WTC11 (cell line): ENCODE measurements around the gene GUF1.

Source experiments
- CTCF ChIP-seq: fragments of 200-600 bp; IDR thresholded peaks from 2 replicates; pipeline ENCODE4 v1.8.0; 2022; ENCODE audit warnings: antibody characterized with exemption
- NR2C2 ChIP-seq: sonication (generic); formaldehyde crosslinking; IDR thresholded peaks from 2 replicates; pipeline ENCODE4 v1.8.0; 2022; ENCODE audit warnings: mild to moderate bottlenecking, missing genetic modification reagents
- SP1 ChIP-seq: sonication (generic); formaldehyde crosslinking; conservative IDR thresholded peaks from 2 replicates; pipeline ENCODE4 v1.8.1; 2022; ENCODE audit warnings: missing genetic modification reagents
- ZNF121 ChIP-seq: sonication (generic); formaldehyde crosslinking; IDR thresholded peaks from 2 replicates; pipeline ENCODE4 v1.8.0; 2023; ENCODE audit warnings: missing genetic modification reagents
- ZNF423 ChIP-seq: fragments of 250-450 bp; sonication (Bioruptor Pico); IDR thresholded peaks from 2 replicates; pipeline ENCODE4 v2.1.2; 2022; ENCODE audit warnings: mild to moderate bottlenecking, moderate library complexity
- ZNF512 ChIP-seq: sonication (generic); formaldehyde crosslinking; IDR thresholded peaks from 2 replicates; pipeline ENCODE4 v1.8.1; 2022; ENCODE audit warnings: missing genetic modification reagents, borderline replicate concordance
- TF ChIP-seq, protein P1 (sequence below): sonication (generic); formaldehyde crosslinking; IDR thresholded peaks from 2 replicates; pipeline ENCODE4 v1.8.1; 2022; ENCODE audit warnings: low read depth, mild to moderate bottlenecking, moderate library complexity, missing genetic modification reagents, borderline replicate concordance
- TF ChIP-seq, protein P2 (sequence below): sonication (generic); formaldehyde crosslinking; IDR thresholded peaks from 2 replicates; pipeline ENCODE4 v1.8.0; 2022; ENCODE audit warnings: mild to moderate bottlenecking, missing genetic modification reagents

GRCh38 chr4:44632733-44633132 lies 45.5 kb upstream of the GUF1 start:
- TF ChIP-seq SP1 (CRISPR knock-in tag): no peak
- TF ChIP-seq, protein P1, sequence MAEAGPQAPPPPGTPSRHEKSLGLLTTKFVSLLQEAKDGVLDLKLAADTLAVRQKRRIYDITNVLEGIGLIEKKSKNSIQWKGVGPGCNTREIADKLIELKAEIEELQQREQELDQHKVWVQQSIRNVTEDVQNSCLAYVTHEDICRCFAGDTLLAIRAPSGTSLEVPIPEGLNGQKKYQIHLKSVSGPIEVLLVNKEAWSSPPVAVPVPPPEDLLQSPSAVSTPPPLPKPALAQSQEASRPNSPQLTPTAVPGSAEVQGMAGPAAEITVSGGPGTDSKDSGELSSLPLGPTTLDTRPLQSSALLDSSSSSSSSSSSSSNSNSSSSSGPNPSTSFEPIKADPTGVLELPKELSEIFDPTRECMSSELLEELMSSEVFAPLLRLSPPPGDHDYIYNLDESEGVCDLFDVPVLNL (CRISPR knock-in tag): no peak
- TF ChIP-seq CTCF: no peak
- no peak for TF ChIP-seq ZNF512 (CRISPR knock-in tag)
- no peak for TF ChIP-seq ZNF121 (CRISPR knock-in tag)
- no peak for TF ChIP-seq NR2C2 (CRISPR knock-in tag)
- no peak for TF ChIP-seq ZNF423
- TF ChIP-seq, protein P2, sequence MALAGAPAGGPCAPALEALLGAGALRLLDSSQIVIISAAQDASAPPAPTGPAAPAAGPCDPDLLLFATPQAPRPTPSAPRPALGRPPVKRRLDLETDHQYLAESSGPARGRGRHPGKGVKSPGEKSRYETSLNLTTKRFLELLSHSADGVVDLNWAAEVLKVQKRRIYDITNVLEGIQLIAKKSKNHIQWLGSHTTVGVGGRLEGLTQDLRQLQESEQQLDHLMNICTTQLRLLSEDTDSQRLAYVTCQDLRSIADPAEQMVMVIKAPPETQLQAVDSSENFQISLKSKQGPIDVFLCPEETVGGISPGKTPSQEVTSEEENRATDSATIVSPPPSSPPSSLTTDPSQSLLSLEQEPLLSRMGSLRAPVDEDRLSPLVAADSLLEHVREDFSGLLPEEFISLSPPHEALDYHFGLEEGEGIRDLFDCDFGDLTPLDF: no peak
